Measurements from ENCODE around the gene GCDH. TPM values are rescaled to one million over a fixed set of nuclear protein-coding genes. Genes with fewer than 3 reads are reported as not detected.
A peak's percentile ranks its signal among the peaks of the same experiment; 100 is the strongest.

Gene GCDH
- total and polyA plus RNA-seq, 12 donors, result 16.2 to 78.4 (median 34.8) TPM

DNA sequence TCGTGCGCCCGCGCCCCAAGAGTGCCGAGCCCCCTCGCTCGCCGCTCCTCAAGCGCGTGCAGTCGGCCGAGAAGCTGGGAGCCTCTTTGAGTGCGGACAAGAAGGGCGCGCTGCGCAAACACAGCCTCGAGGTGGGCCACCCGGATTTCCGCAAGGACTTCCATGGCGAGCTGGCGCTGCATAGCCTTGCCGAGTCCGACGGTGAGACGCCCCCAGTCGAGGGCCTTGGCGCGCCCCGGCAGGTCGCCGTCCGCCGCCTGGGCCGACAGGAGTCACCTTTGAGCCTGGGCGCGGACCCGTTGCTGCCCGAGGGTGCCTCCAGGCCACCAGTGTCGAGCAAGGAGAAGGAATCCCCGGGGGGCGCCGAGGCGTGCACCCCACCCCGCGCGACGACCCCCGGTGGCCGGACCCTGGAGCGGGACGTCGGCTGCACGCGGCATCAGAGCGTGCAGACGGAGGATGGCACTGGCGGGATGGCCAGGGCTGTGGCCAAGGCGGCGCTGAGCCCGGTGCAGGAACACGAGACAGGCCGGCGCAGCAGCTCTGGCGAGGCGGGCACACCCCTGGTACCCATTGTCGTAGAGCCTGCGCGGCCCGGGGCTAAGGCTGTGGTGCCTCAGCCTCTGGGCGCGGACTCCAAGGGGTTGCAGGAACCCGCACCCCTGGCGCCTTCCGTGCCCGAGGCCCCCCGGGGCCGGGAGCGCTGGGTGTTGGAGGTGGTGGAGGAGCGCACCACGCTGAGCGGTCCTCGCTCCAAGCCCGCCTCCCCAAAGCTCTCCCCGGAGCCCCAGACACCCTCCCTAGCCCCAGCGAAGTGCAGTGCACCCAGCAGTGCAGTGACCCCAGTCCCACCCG, 16.8 kb upstream of the GCDH start:
- 84 to 98% (median 91%) methylated on average over 33 to 85 of the region's 86 CpGs for WGBS, 4 donors

DNA sequence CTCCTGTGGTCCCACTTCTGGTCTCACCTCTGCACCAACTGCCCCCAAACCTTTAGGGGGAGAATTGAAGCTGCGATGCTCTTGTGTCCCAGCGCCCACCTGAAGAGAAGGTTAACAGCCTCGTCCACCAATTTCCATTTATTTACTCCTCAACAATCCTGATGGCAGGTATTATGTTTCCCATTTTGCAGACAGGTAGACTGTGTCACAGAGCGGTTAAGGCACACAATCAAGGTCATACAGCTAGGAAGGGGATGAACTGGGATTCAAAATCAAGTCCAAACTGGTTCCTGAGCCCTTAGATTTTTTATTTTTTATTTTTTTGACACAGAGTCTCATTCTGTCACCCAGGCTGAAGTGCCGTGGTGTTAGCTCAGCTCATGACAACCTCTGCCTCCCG, 15.9 kb upstream of the GCDH start:
- intact Hi-C loops (cut with DNase I), result no loop called here
- H3K36me3 ChIP-seq (replicated peaks in 1 of 2), result peaks cover 0 to 22% of the 10 kb centered on the region in 2 donors

More for the DNA sequence above, 16.8 kb upstream of the GCDH start:
- no peak for DNase-seq
- Histone ChIP-seq H3K4me1 (replicated peaks in 1 of 2) (peaks cover 0 to 6% of the 10 kb centered on the region in 2 donors), H3K27me3 (no peaks in the 10 kb centered on the region), H3K9me3 (replicated peaks in 1 of 3) (no peaks in the 10 kb centered on the region), H3K36me3 (replicated peaks in 1 of 2) (peaks cover 0 to 22% of the 10 kb centered on the region in 2 donors), H3K4me3 (no peak overlapping the region), H3K27ac (peak overlapping the region in 1 of 5 donors; percentile 70)
- no peak for TF ChIP-seq POLR2A (IDR thresholded peaks at IDR 0.05)
- TF ChIP-seq, protein P1, sequence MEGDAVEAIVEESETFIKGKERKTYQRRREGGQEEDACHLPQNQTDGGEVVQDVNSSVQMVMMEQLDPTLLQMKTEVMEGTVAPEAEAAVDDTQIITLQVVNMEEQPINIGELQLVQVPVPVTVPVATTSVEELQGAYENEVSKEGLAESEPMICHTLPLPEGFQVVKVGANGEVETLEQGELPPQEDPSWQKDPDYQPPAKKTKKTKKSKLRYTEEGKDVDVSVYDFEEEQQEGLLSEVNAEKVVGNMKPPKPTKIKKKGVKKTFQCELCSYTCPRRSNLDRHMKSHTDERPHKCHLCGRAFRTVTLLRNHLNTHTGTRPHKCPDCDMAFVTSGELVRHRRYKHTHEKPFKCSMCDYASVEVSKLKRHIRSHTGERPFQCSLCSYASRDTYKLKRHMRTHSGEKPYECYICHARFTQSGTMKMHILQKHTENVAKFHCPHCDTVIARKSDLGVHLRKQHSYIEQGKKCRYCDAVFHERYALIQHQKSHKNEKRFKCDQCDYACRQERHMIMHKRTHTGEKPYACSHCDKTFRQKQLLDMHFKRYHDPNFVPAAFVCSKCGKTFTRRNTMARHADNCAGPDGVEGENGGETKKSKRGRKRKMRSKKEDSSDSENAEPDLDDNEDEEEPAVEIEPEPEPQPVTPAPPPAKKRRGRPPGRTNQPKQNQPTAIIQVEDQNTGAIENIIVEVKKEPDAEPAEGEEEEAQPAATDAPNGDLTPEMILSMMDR (IDR thresholded peaks at IDR 0.05), result no peak
- intact Hi-C loops (cut with DNase I), result no loop called here

DNA sequence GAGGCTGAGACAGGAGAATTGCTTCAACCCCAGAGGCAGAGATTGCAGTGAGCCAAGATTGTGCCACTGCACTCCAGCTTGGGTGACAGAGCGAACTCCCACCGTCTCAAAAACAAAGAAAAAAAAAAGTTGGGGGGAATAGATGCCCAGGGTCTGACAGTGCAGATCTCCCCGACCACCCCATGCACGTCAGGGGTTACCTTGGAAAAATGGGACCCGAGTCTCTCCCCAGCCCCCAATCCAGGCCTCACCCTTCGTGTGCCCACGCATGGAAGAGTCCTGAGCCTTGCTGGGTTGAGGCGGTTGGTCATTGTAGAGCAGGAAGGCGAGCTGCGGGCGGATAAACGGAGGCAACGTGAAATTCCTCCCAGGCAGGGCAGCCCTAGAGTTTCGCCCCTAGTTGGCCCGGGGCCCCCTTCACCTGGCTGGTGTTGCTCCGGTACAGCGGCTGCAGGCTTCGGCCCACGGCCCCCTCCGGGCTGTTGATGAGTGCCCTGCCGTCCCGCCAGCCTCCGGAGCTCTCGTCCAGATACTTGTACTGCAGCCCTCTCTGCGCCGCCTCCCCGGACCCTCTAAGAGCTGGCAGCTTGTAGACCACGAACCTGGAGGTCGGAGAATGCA, 10.3 kb upstream of the GCDH start:
- peaks cover 18% of the 10 kb centered on the region for H3K27me3 ChIP-seq
- H3K4me1 ChIP-seq (replicated peaks in 1 of 2), result peaks cover 0 to 9% of the 10 kb centered on the region in 2 donors
- peaks cover 0 to 22% of the 10 kb centered on the region in 2 donors for H3K36me3 ChIP-seq (replicated peaks in 1 of 2)
- peak overlapping the region; percentile 71 to 95 (median 80) for H3K4me3 ChIP-seq
- no peaks in the 10 kb centered on the region for H3K9me3 ChIP-seq (replicated peaks in 1 of 3)
- H3K27ac ChIP-seq, result peak overlapping the region in 4 of 5 donors; percentile 65 to 94 (median 83)
- TF ChIP-seq, protein P1 (IDR thresholded peaks at IDR 0.05), result no peak
- TF ChIP-seq POLR2A (IDR thresholded peaks at IDR 0.05), result no peak
- DNase-seq, result peak in 3 of 7 donors; percentile 40 to 51 (median 45)
- intact Hi-C loops (cut with DNase I), result no loop called here
- 20 to 33% (median 23%) methylated on average over 7 to 29 of the region's 29 CpGs for WGBS, 4 donors

More for the DNA sequence above, 15.9 kb upstream of the GCDH start:
- Histone ChIP-seq H3K4me1 (replicated peaks in 1 of 2) (peaks cover 0 to 6% of the 10 kb centered on the region in 2 donors), H3K27ac (no peak overlapping the region), H3K4me3 (no peak overlapping the region), H3K27me3 (no peaks in the 10 kb centered on the region), H3K9me3 (replicated peaks in 1 of 3) (no peaks in the 10 kb centered on the region)
- TF ChIP-seq, protein P1 (IDR thresholded peaks at IDR 0.05), result no peak
- no peak for TF ChIP-seq POLR2A (IDR thresholded peaks at IDR 0.05)
- WGBS, 4 donors, result 91 to 100% (median 97%) methylated on average over 6 of the region's 6 CpGs
- DNase-seq, result no peak

DNA sequence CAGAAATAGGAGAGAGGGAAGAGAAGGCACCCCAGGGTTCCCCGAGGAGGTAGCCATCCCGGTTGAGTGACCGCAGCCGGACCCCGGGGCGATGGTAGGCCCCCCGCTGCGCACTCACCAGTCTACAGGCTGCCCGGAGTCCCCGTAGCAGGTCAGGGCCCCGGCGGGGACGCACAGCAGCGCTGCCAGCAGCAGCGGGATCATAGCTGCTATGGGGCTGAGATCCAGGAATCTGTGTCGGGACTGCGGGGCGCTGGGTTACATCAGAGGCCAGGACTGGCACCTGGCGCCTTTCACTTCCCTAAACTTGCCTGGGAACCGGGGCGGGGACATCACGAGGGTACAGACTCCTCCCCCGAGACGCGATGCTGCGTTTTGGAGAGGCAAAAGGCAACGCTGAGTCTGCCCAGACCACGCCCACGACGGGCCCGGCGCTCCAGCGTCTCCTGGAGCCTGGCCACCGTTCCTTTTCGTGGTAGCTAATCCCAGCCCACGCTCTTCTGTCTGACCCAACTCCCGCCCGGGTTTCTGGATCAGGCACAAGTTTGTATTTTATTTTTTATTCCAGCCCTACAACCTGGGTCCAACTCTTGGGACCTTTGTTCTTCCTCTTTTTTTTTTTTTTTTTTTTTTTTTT, 9.7 kb upstream of the GCDH start, which contains the start of gene DNASE2:
Gene DNASE2 (minus strand): TSS at position 278 of the 637 bp plus-strand sequence. CDS start 74 bp downstream, at position 204.
- intact Hi-C loops (cut with DNase I), result no loop called here
- TF ChIP-seq, protein P1 (IDR thresholded peaks at IDR 0.05), result no peak
- TF ChIP-seq POLR2A (IDR thresholded peaks at IDR 0.05), result peak; percentile 49 to 87
- WGBS, 4 donors, result 0 to 1% (median 0%) methylated on average over 7 to 38 of the region's 38 CpGs
- Histone ChIP-seq H3K9me3 (replicated peaks in 1 of 3) (no peaks in the 10 kb centered on the region), H3K4me3 (peak within 1 kb of the TSS; percentile 71 to 95 (median 80)), H3K27me3 (peaks cover 20% of the 10 kb centered on the region), H3K36me3 (replicated peaks in 1 of 2) (peaks cover 0 to 22% of the 10 kb centered on the region in 2 donors), H3K27ac (peak within 1 kb of the TSS in 4 of 5 donors; percentile 65 to 94 (median 83)), H3K4me1 (replicated peaks in 1 of 2) (peaks cover 0 to 13% of the 10 kb centered on the region in 2 donors)
- peak; percentile 95 to 98 (median 98) for DNase-seq
